Liver (tissue), 3 donors: ENCODE results near the gene TNRC6B.

ENCODE experiments used
- HNF4G ChIP-seq: IDR thresholded peaks from 2 replicates; pipeline ENCODE4 v1.6.1; 2016; ENCODE audit warnings: antibody characterized with exemption
- JUND ChIP-seq, 2 donors: IDR thresholded peaks; 2 replicates each; pipeline ENCODE4 v1.6.1; 2016; ENCODE audit warnings: antibody characterized with exemption in 2 of 2
- RAD21 ChIP-seq, 2 donors: IDR thresholded peaks; 2 replicates each; pipeline ENCODE4 v1.6.1; 2016; ENCODE audit warnings: antibody characterized with exemption in 2 of 2, mild to moderate bottlenecking in 2 of 2
- RXRA ChIP-seq, 2 donors: IDR thresholded peaks; 2 replicates each; pipeline ENCODE4 v1.6.1; 2017 to 2018; ENCODE audit warnings: antibody characterized with exemption in 2 of 2, mild to moderate bottlenecking in 1 of 2
- YY1 ChIP-seq: IDR thresholded peaks from 2 replicates; pipeline ENCODE4 v1.6.1; 2016; ENCODE audit warnings: antibody characterized with exemption, mild to moderate bottlenecking
- TF ChIP-seq, protein P1 (sequence below): fragments of 150-350 bp; IDR thresholded peaks from 2 replicates; pipeline ENCODE4 v1.5.1; 2017; ENCODE audit warnings: improper control_type of control experiment, low read depth, low read length; ENCODE audit not compliant: missing input control
- TF ChIP-seq, protein P2 (sequence below): IDR thresholded peaks from 2 replicates; pipeline ENCODE4 v1.6.1; 2016; ENCODE audit warnings: antibody characterized with exemption, mild to moderate bottlenecking
- TF ChIP-seq, protein P3 (sequence below): IDR thresholded peaks from 2 replicates; pipeline ENCODE4 v1.6.1; 2016; ENCODE audit warnings: antibody characterized with exemption
- TF ChIP-seq, protein P4 (sequence below): IDR thresholded peaks from 2 replicates; pipeline ENCODE4 v1.6.1; 2016; ENCODE audit warnings: antibody characterized with exemption
- TF ChIP-seq, protein P5 (sequence below): IDR thresholded peaks from 2 replicates; pipeline ENCODE4 v1.6.1; 2016; ENCODE audit warnings: antibody characterized with exemption
- donor health status: healthy.
- donor health status: healthy.

DNA sequence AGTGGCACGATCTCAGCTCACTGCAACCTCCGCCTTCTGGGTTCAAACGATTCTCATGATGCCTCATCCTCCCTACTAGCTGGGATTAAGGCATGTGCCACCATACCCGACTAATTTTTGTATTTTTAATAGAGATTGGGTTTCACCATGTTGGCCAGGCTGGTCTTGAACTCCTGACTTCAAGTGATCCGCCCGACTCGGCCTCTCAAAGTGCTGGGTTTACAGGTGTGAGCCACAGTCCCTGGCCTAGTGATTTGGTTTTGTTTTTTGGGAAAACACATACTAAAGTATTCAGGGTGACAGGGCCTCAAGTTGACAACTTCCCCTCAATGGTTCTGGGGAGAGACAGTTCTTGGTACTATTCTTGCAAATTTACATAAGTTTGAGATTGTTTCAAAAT lies 22.1 kb downstream of the TNRC6B start:
- TF ChIP-seq, protein P1, sequence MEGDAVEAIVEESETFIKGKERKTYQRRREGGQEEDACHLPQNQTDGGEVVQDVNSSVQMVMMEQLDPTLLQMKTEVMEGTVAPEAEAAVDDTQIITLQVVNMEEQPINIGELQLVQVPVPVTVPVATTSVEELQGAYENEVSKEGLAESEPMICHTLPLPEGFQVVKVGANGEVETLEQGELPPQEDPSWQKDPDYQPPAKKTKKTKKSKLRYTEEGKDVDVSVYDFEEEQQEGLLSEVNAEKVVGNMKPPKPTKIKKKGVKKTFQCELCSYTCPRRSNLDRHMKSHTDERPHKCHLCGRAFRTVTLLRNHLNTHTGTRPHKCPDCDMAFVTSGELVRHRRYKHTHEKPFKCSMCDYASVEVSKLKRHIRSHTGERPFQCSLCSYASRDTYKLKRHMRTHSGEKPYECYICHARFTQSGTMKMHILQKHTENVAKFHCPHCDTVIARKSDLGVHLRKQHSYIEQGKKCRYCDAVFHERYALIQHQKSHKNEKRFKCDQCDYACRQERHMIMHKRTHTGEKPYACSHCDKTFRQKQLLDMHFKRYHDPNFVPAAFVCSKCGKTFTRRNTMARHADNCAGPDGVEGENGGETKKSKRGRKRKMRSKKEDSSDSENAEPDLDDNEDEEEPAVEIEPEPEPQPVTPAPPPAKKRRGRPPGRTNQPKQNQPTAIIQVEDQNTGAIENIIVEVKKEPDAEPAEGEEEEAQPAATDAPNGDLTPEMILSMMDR = no peak
- TF ChIP-seq RAD21 (IDR thresholded peaks at IDR 0.05) = no peak
- TF ChIP-seq, protein P2, sequence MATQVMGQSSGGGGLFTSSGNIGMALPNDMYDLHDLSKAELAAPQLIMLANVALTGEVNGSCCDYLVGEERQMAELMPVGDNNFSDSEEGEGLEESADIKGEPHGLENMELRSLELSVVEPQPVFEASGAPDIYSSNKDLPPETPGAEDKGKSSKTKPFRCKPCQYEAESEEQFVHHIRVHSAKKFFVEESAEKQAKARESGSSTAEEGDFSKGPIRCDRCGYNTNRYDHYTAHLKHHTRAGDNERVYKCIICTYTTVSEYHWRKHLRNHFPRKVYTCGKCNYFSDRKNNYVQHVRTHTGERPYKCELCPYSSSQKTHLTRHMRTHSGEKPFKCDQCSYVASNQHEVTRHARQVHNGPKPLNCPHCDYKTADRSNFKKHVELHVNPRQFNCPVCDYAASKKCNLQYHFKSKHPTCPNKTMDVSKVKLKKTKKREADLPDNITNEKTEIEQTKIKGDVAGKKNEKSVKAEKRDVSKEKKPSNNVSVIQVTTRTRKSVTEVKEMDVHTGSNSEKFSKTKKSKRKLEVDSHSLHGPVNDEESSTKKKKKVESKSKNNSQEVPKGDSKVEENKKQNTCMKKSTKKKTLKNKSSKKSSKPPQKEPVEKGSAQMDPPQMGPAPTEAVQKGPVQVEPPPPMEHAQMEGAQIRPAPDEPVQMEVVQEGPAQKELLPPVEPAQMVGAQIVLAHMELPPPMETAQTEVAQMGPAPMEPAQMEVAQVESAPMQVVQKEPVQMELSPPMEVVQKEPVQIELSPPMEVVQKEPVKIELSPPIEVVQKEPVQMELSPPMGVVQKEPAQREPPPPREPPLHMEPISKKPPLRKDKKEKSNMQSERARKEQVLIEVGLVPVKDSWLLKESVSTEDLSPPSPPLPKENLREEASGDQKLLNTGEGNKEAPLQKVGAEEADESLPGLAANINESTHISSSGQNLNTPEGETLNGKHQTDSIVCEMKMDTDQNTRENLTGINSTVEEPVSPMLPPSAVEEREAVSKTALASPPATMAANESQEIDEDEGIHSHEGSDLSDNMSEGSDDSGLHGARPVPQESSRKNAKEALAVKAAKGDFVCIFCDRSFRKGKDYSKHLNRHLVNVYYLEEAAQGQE = no peak
- TF ChIP-seq HNF4G = no peak
- no peak for TF ChIP-seq YY1
- TF ChIP-seq, protein P3, sequence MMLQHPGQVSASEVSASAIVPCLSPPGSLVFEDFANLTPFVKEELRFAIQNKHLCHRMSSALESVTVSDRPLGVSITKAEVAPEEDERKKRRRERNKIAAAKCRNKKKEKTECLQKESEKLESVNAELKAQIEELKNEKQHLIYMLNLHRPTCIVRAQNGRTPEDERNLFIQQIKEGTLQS = no peak
- no peak for TF ChIP-seq JUND (IDR thresholded peaks at IDR 0.05)
- TF ChIP-seq, protein P4, sequence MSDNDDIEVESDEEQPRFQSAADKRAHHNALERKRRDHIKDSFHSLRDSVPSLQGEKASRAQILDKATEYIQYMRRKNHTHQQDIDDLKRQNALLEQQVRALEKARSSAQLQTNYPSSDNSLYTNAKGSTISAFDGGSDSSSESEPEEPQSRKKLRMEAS = no peak
- TF ChIP-seq RXRA (IDR thresholded peaks at IDR 0.05) = no peak
- TF ChIP-seq, protein P5, sequence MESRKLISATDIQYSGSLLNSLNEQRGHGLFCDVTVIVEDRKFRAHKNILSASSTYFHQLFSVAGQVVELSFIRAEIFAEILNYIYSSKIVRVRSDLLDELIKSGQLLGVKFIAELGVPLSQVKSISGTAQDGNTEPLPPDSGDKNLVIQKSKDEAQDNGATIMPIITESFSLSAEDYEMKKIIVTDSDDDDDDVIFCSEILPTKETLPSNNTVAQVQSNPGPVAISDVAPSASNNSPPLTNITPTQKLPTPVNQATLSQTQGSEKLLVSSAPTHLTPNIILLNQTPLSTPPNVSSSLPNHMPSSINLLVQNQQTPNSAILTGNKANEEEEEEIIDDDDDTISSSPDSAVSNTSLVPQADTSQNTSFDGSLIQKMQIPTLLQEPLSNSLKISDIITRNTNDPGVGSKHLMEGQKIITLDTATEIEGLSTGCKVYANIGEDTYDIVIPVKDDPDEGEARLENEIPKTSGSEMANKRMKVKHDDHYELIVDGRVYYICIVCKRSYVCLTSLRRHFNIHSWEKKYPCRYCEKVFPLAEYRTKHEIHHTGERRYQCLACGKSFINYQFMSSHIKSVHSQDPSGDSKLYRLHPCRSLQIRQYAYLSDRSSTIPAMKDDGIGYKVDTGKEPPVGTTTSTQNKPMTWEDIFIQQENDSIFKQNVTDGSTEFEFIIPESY = no peak
